HG02938 (cell line): ENCODE results near the gene NFATC1.

ENCODE experiments used
- ATAC-seq: cut with Tn5 transposase; IDR thresholded peaks from one replicate; pipeline ENCODE4 v1.9.1; 2021; ENCODE audit warnings: mild to moderate bottlenecking, moderate library complexity; ENCODE audit not compliant: unreplicated experiment

The NFATC1 gene

DNA sequence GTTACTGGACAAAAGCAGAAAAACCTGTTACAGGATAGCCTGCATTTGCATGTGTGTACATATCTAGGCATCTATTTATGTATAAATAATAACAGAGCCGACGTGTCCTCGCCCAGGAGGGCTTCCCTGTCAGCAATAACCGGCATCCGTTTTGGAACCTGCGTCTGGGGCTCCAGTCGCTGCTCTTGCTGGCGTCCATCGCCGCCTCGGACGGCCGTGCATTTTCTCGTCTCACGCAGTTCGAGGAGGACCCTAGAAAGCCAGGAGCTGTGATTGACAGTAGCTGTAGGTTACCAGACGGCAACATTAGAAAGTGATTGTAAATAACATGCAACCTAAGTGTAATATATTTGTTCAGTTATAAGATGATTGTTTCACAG is 132.6 kb downstream of the NFATC1 start:
- ATAC-seq, result no peak

DNA sequence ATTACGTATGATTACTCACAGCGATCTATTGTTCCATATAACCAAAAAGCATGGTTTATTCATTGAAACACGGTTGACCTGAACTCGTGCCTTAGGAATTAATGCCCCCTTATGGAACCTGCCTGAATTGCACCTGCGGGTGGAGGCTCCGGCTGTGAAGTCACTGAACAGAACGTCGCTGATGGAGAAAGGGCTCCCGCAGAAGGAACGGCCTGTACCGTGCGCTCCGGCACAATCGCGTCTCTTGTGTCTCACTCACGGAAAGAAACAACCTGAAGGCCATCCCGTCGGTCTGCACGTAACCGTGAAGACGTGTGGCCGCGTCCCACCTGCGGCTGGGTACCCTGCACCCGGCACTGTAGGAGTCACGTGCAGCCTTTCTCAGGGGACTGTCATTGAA is 133.1 kb downstream of the NFATC1 start:
- ATAC-seq, result no peak

- no peak for ATAC-seq
Measured at GRCh38 chr18:79529296-79529695, 133.6 kb downstream of the NFATC1 start.

DNA sequence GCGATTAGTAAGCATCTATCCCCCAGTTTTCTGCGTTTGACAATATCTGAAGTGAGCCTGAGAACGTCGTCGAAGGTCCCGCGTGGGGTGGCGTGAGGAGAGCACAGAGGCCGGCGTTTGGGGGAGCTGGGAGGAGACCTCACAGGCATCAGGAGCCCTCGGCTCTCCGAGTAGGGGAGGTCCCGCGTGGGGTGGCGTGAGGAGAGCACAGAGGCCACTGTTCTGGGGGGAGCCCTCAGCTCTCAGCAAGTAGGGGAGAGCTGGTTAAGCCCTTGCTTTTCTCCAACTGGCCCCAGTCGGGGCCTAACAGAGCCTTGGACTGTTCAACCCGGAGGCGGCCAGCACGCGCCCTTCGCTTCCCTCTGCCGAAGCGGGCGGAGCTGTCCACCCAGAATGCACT is 134.3 kb downstream of the NFATC1 start:
- ATAC-seq, result no peak

DNA sequence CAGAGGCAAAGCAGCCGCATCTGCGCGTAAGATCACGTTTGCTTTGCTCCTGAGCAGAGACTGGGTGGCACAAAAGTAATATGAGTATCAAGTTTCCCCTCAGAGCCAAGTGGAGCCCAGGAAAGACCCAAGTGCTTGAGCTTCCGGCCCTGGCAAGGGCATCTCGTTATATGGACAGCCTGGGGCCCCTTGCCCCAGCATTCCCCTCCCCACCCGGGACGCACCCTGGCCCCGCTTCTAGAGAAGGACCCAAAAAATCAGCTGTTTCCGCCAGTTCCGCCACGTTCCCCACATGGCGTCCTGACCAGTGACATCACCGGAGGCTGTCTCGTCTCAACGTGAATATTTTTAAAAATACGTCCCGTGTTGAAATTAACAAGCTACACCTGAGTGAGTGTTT is 135.1 kb downstream of the NFATC1 start:
- ATAC-seq, result no peak

- ATAC-seq, result no peak
Measured at GRCh38 chr18:79531386-79531785, 135.7 kb downstream of the NFATC1 start.

- ATAC-seq, result no peak
Measured at GRCh38 chr18:79531926-79532312, 136.2 kb downstream of the NFATC1 start.

- ATAC-seq, result no peak
Measured at GRCh38 chr18:79532313-79533007, 136.7 kb downstream of the NFATC1 start.

GRCh38 chr18:79533146-79533545 is 137.4 kb downstream of the NFATC1 start:
- no peak for ATAC-seq

GRCh38 chr18:79533591-79533990 is 137.9 kb downstream of the NFATC1 start:
- no peak for ATAC-seq

- ATAC-seq, result no peak
Measured at GRCh38 chr18:79534356-79534755, 138.6 kb downstream of the NFATC1 start.

- ATAC-seq, result no peak
Measured at GRCh38 chr18:79537758-79538157, 142.0 kb downstream of the NFATC1 start.

DNA sequence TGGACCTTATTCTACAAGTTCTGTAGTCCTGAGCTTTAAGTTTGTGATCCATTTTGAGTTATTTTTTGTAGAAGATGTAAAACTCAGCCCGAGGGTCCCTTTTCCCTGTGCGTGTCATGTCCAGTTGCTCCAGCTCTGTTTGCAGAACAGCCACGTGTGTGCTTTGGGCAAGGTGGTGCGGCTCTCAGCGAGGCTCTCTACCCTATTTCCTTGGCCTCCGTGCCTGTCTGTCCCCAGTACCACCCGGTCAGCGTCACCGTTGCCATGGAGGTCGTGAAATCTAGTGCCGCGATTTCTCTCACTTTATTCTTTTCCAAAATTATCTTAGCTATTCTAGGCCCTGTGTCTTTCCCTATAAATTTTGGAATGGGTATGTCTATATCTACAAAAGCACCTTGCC is 142.9 kb downstream of the NFATC1 start:
- ATAC-seq, result no peak

GRCh38 chr18:79540161-79540903 is 144.6 kb downstream of the NFATC1 start:
- no peak for ATAC-seq

DNA sequence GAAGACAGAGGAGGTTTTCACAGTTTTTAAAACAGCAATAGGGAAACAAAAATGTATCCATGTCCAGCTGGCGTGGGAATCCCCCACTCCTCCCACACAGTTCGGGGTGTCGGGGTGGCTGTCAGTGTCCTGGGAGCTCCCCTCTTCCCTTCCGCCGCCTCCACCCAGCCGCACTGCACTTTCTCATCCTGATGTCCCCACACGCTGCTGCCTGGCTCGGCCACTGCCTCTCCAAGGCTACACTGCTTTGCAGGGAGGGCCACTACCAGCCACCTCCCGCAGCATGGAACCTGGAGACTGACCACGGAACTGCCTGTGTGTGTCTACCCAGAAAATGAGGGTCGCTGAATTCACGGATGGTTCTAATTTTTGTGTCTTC is 145.2 kb downstream of the NFATC1 start:
- no peak for ATAC-seq

DNA sequence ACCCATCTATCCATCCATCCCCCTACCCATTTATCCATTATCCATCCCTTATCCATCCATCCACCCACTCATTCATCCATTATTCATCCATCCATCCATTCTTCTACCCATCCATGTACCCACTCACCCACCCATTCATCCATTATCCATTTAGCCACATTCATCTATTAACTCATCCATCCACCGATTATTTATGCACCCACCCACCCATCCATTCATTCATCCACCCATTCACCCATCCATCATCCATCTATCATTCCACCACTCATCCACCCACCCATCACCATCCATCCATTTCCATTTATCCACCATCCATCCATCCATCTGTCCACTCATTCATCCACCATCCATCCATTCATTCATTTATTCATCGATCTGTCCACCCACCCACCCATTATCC is 146.5 kb downstream of the NFATC1 start:
- ATAC-seq, result no peak

- ATAC-seq, result no peak
Measured at GRCh38 chr18:79542876-79543750, 147.4 kb downstream of the NFATC1 start.

GRCh38 chr18:79543861-79544385 is 148.2 kb downstream of the NFATC1 start:
- ATAC-seq, result no peak

DNA sequence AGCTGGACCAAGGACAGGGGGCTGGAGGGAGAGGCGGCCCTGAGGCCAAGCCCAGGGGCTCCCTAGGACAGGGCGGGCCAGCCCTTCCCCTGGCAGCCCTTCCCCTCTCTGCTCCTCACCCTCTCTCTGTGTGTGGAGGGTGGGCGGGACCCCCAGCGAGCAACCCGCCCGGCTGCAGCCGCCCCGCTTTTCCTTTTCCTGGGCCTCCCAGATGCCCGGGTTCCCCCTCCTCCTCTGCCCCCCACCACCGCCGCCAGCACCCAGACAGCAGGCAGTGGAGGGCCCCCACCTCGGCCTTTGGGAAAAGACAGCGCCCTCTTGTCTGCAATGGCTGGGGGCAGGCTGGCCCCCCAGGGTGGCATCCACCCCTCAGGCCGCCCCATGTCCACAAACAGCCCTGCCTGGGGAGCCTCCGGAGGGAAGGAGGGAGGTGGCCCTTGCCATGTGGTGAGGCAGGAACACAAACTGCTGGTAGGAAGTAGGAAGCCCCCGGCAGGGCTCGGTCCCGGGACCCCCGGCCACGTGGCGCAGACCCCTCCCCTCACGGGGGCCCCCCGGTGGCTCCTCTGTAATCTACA is 148.7 kb downstream of the NFATC1 start:
- no peak for ATAC-seq

GRCh38 chr18:79545255-79545654 is 149.5 kb downstream of the NFATC1 start:
- no peak for ATAC-seq

GRCh38 chr18:79545736-79546171 is 150.0 kb downstream of the NFATC1 start:
- no peak for ATAC-seq
